SHP77 treated with DMSO at 0.1 percent for 48 hours (cell line): ENCODE results near the gene SLC35A2.

Experiments
- DNase-seq: peaks from one replicate; lab custom pipeline; 2025; lab: John Stamatoyannopoulos, UW

The SLC35A2 gene

DNA sequence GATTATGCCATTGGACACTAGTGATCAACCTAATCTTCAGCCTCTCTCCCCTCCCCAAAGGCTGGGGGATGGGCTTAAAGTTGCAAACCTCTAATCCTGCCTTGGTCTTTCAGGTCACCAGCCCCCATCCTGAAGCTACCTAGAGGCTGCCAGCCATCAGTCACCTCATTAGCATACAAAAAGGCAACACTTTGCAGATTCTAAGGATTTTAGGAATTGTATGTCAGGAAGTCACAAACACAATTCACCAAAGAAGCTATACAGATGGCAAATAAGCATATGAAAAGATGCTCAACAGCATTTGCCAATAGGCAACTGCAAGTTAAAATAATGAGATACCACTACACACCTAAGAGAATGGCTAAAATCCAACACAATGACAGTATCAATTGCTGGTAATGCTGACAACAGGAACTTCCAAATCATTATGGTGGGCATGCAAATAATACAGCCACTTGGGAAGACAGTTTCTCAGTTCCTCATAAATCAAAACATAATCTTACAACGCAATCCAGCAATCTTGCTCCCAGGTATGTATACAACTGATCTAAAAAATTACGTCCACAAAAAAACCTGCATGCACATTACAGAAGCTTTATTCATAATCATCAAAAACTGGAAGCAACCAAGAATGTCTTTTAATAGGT lies 16.4 kb upstream of the SLC35A2 start:
- DNase-seq: no peak

DNA sequence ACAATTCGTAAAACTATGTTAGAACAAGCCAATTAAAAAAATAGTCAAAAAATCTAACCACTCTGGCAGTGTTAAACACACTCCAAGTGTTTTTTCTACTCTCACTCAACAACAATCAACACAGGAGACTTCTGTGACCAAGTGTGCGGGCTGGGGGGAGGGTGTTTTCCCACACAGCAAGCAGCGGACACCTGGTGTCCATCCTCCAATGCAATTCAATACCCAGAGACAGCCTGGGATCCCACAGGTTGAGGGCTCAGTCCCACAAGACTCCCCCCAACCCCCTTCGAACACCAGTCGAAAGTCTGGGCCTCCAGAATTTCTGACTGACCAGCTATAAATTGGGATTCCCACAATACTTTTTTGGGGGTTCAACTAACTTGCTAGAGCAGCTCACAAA lies 15.7 kb upstream of the SLC35A2 start:
- no peak for DNase-seq

DNA sequence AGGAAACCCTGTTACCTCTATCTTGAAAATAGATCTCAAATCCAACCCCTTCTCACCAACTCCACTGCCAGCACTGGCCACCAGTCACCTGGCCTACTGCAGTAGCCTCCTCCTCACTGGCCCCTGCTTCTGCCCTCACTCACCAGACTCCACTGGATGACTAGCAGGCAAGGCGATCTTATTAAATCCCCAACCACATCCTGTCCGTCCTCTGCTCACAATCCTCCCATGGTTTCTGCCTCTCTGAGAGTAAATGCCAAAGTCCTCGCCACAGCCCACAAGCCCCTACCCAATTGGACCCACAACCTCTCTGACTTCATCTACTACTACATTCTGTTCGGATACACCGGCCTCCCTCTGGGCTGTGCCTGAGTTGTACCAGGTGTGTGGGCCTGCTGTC lies 12.8 kb upstream of the SLC35A2 start:
- no peak for DNase-seq

DNA sequence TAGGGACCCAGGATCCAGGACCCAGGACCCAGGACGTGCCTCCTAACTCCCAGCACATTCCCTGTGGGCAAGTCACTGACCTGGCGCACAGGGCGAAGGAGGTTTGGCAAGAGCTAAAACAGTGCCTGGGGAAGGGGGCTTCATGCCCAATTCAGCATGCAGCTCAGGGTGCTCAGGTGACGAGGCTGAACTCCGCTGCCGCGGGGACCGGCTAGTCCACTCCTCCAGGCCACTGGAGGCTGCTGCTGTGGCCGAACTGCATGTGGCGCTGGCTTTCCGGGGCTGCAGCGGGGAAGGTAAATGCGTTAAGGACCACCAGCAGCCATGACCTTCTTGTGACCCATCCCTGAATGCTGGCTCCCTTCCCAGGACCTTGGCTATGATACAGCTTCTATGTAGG lies 12.3 kb upstream of the SLC35A2 start:
- DNase-seq: no peak

DNA sequence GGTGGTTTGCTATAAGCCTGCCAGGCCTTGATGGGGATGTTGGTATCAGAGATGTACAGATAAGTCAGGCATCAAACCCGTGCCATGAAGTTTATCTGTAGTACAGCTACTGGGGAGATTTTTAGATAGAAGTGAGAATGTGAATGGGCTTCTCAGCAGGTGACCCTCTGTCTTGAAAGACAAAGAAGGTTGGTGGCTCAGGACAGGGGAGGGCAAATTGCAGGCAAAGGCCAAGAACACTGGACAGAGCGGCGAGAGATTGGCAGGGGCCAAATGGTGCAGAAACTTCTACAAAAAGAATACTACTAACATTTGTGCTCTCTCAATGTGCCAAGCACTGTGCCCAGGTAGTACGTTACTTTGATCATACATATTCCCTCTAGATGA lies 9.3 kb upstream of the SLC35A2 start:
- no peak for DNase-seq

DNA sequence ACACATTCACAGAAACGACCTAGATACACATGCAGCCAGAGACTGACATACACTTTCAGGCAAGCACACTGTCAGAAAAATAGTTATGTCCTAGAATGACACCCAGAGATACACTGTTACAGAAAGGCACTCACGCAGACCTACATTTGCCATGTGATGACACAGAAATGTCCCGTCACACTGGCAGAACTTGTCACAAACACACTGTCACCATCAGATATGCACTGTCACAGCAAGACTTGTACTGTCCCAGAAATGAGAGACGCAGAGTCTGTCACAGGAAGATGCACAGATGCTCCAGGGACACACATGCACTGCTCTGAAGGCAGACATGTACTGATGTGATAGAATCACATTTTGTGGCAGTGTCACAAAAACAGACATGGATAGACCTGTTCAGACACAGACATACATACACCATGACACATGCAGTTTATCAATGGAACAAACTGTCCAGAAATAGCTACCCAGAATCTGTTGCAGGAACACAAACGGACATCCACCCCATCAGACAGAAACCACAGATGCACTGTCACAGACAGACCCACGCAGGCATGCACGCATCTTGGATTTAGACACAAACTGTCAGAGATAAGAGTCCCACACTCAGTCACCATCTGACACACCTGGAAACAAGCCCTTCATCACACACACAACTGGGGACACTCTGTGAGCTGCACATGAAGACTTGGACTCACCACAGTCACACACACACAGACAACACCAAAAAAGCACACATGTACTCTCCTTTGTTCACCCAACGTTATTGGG lies 8.7 kb upstream of the SLC35A2 start:
- DNase-seq: no peak

DNA sequence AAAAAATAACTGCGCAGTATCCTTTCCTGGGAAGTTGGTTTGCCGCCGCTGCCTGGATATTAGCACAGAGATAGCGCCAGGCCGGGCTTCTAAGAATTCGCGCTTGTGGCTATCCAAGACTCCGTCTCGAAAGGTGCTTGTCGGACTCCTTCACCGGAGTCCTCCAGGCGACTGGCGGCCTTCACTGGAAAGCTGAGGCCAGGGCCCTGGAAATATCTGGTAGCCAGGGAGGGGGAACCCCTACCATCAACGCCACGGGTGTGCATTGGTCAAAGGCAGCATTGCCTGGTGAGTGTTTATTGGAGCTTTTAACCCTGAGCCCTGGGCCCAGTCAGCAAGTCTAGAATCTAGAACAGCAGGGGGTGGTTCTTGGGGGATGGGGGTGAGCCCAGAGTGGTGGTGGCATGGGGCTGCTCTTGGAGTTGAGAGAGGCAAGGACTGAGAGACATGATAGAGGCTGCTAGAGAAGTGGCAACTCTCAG lies 8.0 kb upstream of the SLC35A2 start:
- no peak for DNase-seq

DNA sequence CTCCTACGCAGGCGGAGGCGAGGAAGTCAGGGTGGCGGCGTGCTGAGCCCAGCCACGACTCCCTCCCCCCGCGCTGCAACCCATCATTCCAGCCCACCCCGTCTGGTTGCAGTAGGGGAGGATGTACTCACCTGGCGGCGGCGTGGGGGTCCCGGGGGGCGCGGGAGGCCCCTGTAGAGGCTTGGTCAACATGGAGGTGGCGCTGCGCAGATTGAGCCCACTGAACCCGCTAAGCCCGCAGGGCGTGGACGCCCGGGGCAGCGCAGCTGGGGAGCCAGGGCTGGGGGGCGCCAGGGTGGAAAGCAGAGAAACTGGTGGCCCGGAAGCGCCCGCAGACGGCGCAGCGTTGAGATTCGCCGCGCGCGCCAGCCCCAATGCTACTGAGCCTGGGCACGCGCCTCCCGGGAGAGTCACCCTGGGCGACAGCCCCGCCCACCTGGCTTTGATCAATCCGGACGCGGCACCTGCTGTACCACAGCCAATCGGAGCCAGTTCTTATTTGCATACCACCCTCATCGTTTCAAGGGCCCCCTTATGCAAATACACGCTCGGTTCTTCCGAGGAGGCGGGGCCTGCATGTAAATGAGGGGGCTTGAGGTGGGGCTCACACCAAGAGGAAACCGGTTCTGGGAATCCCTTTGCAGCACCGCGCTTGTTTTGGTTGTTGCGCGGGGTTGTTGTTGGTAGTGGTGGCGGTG lies 7.3 kb upstream of the SLC35A2 start, which contains the start of gene PIM2:
Gene PIM2 (minus strand): TSS at position 382 of the 698 bp plus-strand sequence. CDS start 190 bp downstream, at position 192.
- peak; percentile 60 for DNase-seq

DNA sequence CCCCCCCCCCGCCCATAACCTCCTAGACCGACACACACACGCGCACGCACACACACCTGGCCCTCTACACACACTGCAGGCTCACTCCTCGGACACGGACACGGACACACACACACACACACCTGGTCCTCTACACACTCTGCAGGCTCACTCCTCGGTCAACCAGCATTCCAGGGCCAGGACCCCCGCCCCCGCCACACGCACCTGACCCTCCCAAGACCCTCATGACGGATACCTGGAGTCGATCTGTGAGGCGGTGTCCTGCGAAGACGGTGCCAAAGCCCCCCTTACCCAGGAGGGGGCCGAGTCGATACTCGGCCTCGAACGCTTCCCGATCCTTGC lies 6.8 kb upstream of the SLC35A2 start:
- DNase-seq: no peak

DNA sequence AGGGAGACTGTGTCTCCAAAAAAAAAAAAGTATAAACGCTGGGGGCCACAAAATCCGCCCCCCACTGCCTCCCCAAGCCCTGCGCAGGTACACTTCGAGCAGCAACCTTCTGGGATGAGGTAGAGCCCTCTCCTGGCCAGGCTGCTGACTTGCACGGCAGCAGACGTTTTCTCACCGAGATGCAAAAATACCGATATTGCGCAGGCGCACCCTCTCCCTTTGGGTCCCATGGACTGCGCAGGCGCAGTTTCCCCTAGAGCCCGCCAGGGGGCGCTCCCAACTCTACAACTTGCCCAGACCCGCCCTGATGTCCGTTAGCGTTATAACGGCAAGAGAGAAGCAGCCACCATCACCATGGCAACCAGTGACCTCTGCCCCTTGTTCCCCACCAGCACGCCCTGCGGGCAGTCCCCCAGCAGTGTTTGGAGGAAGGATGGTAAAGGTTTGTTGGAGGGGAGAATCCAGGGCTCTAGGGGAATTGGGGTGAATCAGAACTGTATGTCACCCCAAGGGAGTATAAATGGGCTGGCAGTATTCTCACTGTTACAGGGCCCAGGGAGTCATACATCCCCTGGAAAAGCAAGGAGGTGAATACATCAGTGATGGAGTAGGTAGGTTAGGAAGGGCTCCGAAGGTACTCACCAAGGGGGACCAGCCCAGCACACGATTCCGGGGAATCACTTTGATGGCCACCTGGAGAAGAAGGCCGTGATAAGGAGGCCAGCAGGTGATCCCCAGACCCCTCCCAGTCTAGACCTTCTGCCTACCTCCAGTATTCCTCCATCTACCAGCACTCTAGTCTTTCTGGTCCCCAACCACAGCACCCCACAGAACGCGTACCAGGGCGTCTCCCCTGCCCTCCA lies 5.9 kb upstream of the SLC35A2 start:
- DNase-seq: peak; percentile 51

DNA sequence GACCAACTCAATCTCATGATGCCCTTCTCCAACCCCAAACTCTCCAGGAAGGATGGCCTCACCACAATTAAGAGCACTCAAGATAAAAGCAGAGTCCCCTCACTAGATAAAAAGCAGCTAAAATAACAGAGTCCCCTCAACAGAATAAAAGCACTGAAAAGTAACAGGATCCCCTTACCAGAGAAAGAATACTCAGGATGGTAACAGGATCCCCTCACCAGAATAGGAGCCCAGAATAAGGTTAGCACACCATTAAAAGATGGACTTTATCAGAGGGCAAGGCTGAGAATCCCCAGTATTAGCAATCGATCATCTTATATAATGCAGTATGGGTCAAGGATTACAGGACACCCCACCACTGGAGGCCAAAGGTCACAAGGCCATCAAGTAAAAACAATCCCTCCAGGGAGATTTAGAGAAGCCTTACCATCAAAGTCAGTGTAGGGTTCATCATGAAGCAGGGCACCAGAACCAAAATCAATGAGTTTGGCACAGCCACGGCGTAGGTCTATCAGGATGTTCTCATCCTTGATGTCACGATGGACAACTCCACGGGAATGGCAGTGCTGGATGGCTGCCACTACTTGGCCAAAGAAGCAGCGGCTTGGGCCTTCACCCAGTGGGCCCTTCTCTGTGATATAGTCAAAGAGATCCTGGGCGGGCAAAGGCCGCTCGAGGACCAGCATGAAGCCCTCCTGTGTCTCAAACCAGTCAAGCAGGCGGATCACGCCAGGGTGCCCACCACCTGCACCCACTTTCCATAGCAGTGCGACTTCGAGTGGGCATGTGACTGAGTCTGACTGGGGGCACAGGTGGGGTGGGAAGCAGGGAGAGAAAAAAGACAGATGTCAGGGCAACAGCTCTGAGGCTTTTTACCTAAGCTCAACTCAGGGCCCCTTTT lies 3.4 kb upstream of the SLC35A2 start:
- no peak for DNase-seq

DNA sequence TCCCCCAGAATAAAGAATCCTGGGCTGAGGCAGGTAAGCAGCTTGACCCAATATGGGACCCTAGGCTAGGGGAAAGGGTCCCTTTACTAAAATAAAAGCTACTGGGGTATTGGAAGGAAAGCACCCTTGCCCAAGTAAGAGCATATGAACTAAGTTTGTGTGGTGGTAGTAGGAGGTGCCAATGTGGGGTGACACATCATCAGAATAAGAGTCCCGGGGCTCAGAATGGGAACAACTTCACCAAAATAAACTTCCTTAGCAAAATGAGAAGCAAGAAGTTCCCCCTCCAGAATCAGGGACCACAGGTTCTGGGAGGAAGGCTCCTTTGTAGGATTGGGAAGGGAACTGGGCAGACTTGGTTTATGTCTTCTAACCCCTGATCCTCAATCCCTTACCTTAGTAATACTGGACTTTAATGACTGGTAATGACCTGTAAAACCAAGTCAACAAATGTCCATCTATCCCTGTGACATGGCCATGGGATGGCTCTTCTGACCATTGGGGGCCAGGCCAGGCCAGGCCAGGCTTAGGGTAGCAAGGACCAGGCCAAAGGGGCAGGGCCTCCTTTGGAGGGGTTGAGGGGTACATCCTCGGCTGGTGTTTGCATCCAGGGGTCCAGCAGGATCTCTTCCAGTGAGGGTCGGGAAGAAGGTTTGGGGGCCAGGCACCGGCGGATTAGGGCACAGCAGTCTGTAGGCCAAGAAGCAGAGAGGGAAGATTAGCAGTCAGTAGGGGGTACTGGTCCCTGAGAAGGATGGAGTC lies 2.3 kb upstream of the SLC35A2 start:
- no peak for DNase-seq

DNA sequence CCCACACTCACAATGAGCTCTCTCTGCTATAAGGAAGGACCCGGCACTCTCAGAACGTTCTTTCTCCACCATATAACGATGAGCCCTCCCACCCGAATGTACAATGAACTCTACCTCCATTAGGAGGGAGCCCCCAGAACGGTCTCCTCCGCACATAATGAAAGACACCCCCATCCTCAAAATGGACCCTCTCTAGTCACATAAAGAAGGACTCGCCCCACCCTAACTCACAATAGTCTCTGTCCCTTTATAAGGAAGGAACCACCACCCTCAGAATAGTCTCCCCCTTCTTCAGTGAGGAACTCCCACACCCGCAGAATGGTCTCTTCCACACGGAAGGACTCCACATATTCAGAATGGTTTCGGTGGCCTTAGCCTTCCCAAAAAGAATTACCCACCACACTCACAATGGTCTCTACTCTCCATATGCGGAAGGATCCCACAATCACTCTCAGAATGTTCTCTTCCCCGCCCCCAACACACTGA lies 477 bp downstream of the SLC35A2 start:
- no peak for DNase-seq

DNA sequence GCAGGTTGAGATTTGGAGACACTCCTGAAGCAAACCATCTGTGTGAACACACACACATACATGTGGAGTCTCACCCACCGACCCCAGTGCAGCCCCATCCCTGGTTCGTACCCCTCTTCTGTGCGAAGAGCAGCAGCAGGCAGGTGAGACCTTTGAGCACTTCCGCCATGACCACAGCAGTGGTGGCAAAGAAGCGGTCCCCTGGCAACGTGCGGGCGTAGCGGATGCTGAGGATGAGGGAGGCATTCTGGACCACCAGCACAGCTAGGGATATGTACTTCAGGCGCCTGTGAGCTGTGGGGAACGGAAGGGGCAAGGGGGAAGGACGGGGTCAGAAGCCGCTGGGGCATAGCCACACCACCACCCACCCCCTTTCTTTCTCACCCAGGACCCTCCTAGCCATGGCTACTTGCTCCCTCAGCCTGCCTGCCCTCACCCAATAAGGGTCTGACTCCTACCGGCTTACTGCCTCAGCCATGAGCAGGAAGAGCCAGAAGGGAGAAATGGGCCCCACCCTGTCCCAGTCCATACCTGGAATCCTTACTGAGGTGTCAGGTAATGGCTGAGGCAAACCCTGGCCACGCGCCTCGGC lies 1.6 kb downstream of the SLC35A2 start:
- no peak for DNase-seq

DNA sequence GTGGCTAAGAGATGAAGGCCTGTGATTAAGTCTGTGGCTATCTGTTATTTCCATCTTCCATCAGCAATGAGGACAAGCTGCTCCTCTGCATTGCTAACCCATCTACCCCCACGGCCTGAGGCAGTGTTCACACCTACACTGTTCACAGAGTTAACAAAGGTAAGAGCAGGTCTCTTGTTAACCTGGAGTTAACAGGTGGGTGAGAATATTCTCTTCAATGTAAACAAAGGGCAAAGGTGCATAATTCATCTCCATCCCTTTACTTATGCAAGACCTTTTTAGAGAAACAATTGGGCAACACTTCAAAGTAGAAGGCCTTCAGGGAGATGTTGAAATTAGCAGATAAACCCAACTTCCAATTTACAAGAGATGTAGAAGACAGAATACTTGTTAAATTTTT lies 2.8 kb downstream of the SLC35A2 start:
- no peak for DNase-seq

DNA sequence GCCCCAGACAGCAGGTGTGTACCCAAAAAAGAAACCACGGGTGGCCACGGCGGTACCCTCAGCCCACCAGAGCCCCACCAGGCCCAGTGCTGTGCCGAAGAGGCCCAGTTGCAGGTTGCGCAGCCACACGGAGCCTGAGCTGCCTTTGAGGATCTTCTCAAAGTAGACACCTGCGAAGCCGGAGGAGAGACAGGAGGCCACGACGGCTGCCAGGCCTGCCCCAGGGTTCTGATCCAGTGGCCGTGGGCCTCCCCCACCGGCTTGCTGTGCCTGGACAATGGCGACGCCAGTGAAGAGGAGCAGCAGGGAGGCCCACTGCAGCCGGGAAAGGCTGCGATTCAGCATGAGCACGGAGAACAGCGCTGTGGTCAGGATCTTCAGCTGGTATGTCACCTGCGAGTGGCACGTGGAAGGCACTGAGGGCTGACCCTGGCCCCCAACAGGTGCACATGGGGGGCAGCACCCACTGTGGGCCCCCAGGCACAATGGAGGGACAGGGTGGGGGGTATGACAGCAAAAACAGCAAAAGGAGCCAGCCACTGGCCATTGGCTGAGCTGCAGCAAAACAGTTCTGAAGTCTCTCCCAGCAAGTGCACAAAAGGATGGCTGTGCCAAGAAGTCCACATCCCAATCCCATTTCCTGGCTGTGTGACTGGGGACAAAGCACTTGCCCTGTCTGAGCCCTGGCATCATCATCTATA lies 6.2 kb downstream of the SLC35A2 start:
- no peak for DNase-seq

DNA sequence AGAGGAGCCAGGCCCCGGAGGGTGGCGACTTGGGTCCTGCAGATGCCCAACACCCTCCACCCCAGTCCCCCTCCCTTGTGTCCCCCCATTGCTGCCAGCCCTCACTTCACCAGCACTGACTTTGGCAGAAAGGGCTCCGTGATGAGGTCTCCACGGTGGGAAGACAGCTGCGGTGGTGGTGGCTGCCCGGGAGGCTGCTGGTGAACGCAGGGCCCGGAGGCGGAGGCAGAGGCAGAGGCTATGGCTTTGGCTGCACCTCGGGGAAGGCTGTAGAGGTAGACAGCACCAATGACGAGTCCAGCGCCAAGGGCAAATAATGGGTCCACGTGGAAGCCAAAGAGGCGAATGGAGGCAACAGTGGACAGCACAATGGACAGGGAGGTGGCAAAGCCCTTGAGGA lies 6.8 kb downstream of the SLC35A2 start:
- no peak for DNase-seq

DNA sequence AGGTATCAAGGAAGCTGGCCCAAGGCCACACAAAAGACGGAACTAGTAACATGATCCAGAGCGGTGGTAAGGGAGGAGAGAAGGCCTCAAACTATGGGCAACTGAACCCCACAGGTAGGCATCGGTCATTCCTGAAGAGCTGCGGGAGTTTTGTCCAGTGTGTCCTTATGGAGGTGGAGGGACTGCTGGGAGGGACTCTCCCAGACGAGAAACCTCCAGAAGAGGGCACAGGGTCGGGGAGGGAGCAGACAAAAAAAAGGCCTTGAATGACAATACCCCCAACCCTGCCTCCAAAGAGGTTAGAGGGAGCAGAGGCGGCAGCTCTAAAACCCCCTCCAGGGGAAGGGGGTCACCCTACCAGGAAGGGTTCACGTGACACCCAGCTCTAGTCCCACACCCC lies 7.3 kb downstream of the SLC35A2 start:
- DNase-seq: no peak

DNA sequence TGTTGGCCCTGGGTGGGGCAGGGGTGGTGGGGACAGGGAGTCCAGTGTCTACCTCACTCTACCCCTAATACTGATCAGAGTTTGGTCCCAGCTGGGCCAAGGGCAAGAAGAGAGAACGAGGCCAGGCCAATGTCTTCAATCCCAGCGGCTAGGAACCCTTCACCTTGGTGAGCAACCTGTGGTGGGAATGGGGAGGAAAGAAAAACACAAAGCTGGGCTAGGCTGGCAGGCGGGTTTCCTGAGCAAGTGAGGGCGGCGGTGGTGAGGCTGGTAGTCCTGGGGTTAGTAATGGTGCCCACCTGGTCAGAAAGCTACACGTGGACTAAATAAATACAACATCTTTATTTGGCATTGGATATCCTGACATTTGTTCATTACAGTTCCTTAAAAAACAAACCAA lies 8.2 kb downstream of the SLC35A2 start:
- DNase-seq: no peak
